Measurements from ENCODE around the gene PKNOX2. TPM values are rescaled to one million over a fixed set of nuclear protein-coding genes. Genes with fewer than 3 reads are reported as not detected.

Gene PKNOX2
- total and polyA plus RNA-seq, 4 donors = 3.1 to 10.6 (median 7.9) TPM

- TF ChIP-seq, protein P1, sequence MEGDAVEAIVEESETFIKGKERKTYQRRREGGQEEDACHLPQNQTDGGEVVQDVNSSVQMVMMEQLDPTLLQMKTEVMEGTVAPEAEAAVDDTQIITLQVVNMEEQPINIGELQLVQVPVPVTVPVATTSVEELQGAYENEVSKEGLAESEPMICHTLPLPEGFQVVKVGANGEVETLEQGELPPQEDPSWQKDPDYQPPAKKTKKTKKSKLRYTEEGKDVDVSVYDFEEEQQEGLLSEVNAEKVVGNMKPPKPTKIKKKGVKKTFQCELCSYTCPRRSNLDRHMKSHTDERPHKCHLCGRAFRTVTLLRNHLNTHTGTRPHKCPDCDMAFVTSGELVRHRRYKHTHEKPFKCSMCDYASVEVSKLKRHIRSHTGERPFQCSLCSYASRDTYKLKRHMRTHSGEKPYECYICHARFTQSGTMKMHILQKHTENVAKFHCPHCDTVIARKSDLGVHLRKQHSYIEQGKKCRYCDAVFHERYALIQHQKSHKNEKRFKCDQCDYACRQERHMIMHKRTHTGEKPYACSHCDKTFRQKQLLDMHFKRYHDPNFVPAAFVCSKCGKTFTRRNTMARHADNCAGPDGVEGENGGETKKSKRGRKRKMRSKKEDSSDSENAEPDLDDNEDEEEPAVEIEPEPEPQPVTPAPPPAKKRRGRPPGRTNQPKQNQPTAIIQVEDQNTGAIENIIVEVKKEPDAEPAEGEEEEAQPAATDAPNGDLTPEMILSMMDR (IDR thresholded peaks at IDR 0.05; ENCODE audit: control extremely low read depth, extremely low read depth) = no peak
- peaks cover 0 to 26% (median 3%) of the 10 kb centered on the region in 5 donors for H3K4me1 ChIP-seq (ENCODE audit: control insufficient read depth in 5 of 5, insufficient read depth in 5 of 5, low read length in 5 of 5)
- DNase-seq (no peak), ATAC-seq (ENCODE audit: insufficient read depth, low FRiP score) (no peak)
- peak overlapping the region in 1 of 2 donors; percentile 37 for H3K27ac ChIP-seq (ENCODE audit: low read depth in 1 of 2, low read length in 1 of 2)
- no peak overlapping the region for H3K9ac ChIP-seq (ENCODE audit: insufficient read depth in 1 of 2, low read length in 2 of 2)
- peaks cover 0 to 4% (median 0%) of the 10 kb centered on the region in 4 donors for H3K36me3 ChIP-seq (ENCODE audit: control insufficient read depth in 4 of 4, insufficient read depth in 4 of 4, low read length in 4 of 4)
- H3K9me3 ChIP-seq (ENCODE audit: control insufficient read depth in 4 of 4, insufficient read depth in 3 of 4, low read length in 3 of 4) = peaks cover 0 to 2% (median 0%) of the 10 kb centered on the region in 4 donors
- H3K27me3 ChIP-seq (ENCODE audit: control insufficient read depth in 3 of 3, insufficient read depth in 3 of 3, low read length in 2 of 3) = no peaks in the 10 kb centered on the region
- no peak overlapping the region for H3K4me3 ChIP-seq
- 50 to 51% methylated on average over 6 of the region's 6 CpGs for WGBS, 2 donors
Observed at GRCh38 chr11:125180413-125181305, 16.1 kb downstream of the PKNOX2 start.

DNA sequence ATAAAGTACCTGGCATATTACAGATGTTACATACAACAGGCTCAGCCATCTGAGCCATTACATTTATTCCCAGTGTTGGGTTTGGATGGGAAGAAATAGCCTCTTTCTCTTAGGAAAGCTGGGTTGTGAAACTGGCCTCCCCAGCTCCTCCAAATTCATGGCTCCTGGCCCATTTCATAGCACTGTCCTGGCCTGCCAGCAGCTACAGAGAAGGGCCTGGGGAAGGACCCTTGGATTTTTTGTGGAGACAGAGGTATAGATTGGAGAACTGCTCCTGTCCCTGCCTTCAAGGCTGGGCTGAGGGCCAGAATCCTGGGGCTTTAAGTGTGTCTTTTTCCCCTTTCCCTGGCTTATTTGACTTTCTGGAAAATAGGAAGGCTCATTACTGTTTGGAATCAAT is 18.0 kb downstream of the PKNOX2 start:
- Histone ChIP-seq H3K9ac (ENCODE audit: insufficient read depth in 1 of 2, low read length in 2 of 2) (no peak overlapping the region), H3K27ac (ENCODE audit: low read depth in 1 of 2, low read length in 1 of 2) (no peak overlapping the region), H3K36me3 (ENCODE audit: control insufficient read depth in 4 of 4, insufficient read depth in 4 of 4, low read length in 4 of 4) (peaks cover 0 to 4% (median 0%) of the 10 kb centered on the region in 4 donors), H3K9me3 (ENCODE audit: control insufficient read depth in 4 of 4, insufficient read depth in 3 of 4, low read length in 3 of 4) (peaks cover 0 to 5% (median 1%) of the 10 kb centered on the region in 4 donors), H3K27me3 (ENCODE audit: control insufficient read depth in 3 of 3, insufficient read depth in 3 of 3, low read length in 2 of 3) (no peaks in the 10 kb centered on the region), H3K4me1 (ENCODE audit: control insufficient read depth in 5 of 5, insufficient read depth in 5 of 5, low read length in 5 of 5) (peaks cover 0 to 20% (median 3%) of the 10 kb centered on the region in 5 donors), H3K4me3 (no peak overlapping the region)
- TF ChIP-seq, protein P1 (IDR thresholded peaks at IDR 0.05; ENCODE audit: control extremely low read depth, extremely low read depth) = no peak
- ATAC-seq (ENCODE audit: insufficient read depth, low FRiP score) = no peak
- DNase-seq = peak in 2 of 3 donors; percentile 22 to 63

DNA sequence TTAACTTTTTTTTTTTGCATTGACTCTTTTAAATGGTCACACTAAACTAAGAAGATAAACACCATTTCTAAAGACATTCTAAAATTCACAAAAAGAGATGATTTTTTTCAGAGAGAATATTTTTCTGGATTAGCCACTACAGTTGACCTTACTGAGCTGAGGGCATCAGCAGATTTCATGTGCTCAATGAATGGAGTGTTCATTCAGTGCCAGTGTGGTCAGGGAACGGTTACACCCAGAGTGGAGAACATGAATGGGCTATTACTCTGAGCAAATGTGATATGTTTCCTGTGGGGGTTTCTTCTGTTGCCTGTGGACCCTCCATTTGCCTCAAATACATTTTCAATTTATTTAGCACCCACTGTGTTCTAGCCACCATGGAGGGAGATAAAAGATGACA is 19.1 kb downstream of the PKNOX2 start:
- Histone ChIP-seq H3K36me3 (ENCODE audit: control insufficient read depth in 4 of 4, insufficient read depth in 4 of 4, low read length in 4 of 4) (peaks cover 0 to 4% (median 0%) of the 10 kb centered on the region in 4 donors), H3K4me3 (no peak overlapping the region), H3K27me3 (ENCODE audit: control insufficient read depth in 3 of 3, insufficient read depth in 3 of 3, low read length in 2 of 3) (no peaks in the 10 kb centered on the region), H3K9me3 (ENCODE audit: control insufficient read depth in 4 of 4, insufficient read depth in 3 of 4, low read length in 3 of 4) (peaks cover 0 to 5% (median 2%) of the 10 kb centered on the region in 4 donors), H3K9ac (ENCODE audit: insufficient read depth in 1 of 2, low read length in 2 of 2) (no peak overlapping the region), H3K4me1 (ENCODE audit: control insufficient read depth in 5 of 5, insufficient read depth in 5 of 5, low read length in 5 of 5) (peaks cover 0 to 18% (median 3%) of the 10 kb centered on the region in 5 donors), H3K27ac (ENCODE audit: low read depth in 1 of 2, low read length in 1 of 2) (no peak overlapping the region)
- TF ChIP-seq, protein P1 (IDR thresholded peaks at IDR 0.05; ENCODE audit: control extremely low read depth, extremely low read depth) = no peak
- DNase-seq = no peak
- ATAC-seq (ENCODE audit: insufficient read depth, low FRiP score) = no peak
- WGBS, 2 donors = 78 to 86% methylated on average over 1 of the region's 1 CpG

All from lung (tissue), 12 donors.